Sigmoid colon (tissue), 3 donors: Measurements from ENCODE around the gene VPS18.

Experiments used
- CTCF ChIP-seq, 4 experiments: fragments of 450-650 bp in 3 of 4; fragments of 200-600 bp in 1 of 4; IDR thresholded peaks; one replicate each; pipeline ENCODE4 v1.5.1; 2016 to 2019; ENCODE audit warnings: antibody characterized with exemption in 4 of 4, mild to moderate bottlenecking in 3 of 4, moderate library complexity in 2 of 4
- POLR2A ChIP-seq, 2 donors: fragments of 450-650 bp; IDR thresholded peaks; one replicate each; pipeline ENCODE4 v1.6.1; 2016; ENCODE audit warnings: antibody characterized with exemption in 2 of 2, mild to moderate bottlenecking in 2 of 2, moderate library complexity in 2 of 2

- TF ChIP-seq CTCF (IDR thresholded peaks at IDR 0.05) = no peak
- peak in 1 of 2 donors; percentile 68 for TF ChIP-seq POLR2A (IDR thresholded peaks at IDR 0.05)
Measured at GRCh38 chr15:40845511-40846284, 48.6 kb upstream of the VPS18 start.
